Measurements from ENCODE around the gene LYZL2.
"Not testable (repeated sequence)": the region's sequence is repeated elsewhere in the genome, so short reads cannot be mapped to it uniquely, and the experiment has no call there.

GRCh38 chr10:30655001-30655400 lies 25.4 kb upstream of the LYZL2 start:
- not testable (repeated sequence) for TF ChIP-seq POLR2A, CTCF (IDR thresholded peaks at IDR 0.05)

All from tibial nerve (tissue), 3 donors.